Stimulated activated CD8-positive, alpha-beta memory T cell treated with anti-CD3 and anti-CD28 coated beads, Interleukin-12 subunit alpha, Interleukin-12 subunit beta, amount 100 ng/mL, for 1 hour (primary cell): ENCODE data around the gene DHCR7.

Experiments
- DNase-seq: peaks from one replicate; pipeline ENCODE4 v3.0.0-alpha.2; 2020; ENCODE audit warnings: low read depth

DHCR7 gene

DNA sequence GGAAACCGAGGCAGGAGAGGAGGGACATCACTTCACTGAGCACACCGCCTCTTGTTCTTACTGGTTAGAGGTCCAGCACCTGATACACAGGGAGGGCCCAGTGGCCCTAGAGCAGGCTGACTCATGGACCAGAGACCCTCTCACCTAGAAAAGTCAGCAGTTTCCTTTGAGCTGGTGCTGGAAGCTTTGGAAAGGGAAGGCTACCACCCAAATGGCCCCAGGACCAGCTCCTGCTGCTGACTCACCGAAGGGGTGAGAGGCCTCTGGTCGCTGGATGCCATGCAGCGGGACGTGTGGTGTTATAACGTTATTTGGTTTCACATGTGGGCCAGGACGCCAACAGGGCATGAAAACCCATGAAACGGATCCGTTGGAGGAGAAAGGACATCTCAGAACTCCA lies 8.6 kb upstream of the DHCR7 start:
- DNase-seq: no peak

GRCh38 chr11:71456294-71456693 lies 8.1 kb upstream of the DHCR7 start:
- no peak for DNase-seq

DNA sequence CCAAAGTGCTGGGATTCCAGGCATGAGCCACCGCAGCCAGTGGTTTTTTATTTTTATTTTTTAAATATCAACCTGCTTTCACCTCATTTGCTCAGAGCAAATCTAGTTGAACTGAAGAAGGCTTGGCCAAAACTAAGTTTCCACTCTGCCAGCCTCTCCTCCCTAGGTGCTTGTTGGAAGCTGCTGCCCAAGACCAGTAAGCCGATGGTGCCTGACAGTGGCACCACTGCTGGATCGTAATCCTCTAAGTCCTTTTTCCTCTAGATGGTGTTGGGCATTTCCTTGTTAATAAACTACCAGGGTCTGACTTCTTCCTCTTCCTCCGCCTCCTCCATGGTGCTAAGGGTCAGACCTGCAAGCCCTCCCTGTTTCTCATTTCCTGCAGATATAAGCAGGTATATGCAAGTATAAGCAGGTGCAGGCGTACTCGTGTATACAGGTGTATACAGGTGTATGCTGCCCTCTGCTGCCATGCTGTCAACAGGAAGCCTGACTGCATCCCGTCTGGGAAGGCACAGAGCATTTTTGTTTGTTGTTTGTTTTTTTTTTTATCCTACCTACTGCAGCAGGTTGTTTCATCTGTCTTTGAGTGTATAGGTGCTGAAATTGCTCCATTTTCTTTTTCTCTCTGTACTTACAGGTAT lies 6.4 kb upstream of the DHCR7 start:
- no peak for DNase-seq

GRCh38 chr11:71453918-71454304 lies 5.7 kb upstream of the DHCR7 start:
- DNase-seq: no peak

GRCh38 chr11:71453037-71453917 lies 5.1 kb upstream of the DHCR7 start, which contains the start of gene NADSYN1:
Gene NADSYN1, plus strand, starts transcription at chr11:71453203. Its CDS starts 94 bp downstream, at chr11:71453297.
- peak; percentile 92 for DNase-seq

DNA sequence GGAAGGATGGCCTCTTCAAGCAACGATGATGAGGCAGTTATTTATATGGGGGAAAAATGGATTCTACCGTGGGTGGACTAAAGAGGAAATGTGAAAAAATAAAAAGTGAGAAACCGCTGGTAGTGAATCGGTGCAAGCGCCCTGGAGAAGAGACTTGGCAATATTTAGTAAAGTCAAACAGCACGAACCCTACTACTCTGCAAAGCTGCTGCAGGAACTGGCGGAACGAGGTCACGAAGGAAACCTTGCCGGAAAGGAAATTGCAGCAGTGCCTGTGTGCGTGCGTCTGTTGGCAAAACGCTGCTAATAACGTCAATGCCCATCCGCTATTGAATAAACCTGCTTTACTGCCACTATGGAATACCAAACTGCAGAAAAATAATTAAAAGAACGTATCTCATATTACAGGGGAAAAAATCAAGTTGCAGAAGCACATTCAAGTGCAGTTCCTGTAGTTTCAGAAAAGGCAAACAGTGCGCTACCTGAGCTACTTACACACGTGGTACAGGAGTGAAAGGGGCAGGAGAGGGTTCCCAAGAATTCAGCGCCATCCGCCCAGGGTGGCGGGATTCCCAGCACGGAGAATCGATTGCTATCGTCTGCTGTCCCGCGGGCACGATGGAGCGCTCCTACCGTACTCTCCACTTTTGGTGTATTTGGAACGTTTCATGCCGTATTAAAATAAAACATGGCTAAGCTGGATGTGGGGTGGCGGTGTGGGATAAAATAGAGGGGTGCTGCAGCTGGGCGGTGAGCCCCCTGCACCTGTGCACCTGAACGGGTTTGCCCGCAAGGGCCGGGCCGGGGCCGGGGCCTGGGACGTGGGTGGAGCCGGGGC lies 4.2 kb upstream of the DHCR7 start:
- DNase-seq: no peak

- no peak for DNase-seq
These were observed 3.5 kb upstream of the DHCR7 start for GRCh38 chr11:71451596-71452198.

GRCh38 chr11:71450939-71451338 lies 2.7 kb upstream of the DHCR7 start:
- DNase-seq: no peak

DNA sequence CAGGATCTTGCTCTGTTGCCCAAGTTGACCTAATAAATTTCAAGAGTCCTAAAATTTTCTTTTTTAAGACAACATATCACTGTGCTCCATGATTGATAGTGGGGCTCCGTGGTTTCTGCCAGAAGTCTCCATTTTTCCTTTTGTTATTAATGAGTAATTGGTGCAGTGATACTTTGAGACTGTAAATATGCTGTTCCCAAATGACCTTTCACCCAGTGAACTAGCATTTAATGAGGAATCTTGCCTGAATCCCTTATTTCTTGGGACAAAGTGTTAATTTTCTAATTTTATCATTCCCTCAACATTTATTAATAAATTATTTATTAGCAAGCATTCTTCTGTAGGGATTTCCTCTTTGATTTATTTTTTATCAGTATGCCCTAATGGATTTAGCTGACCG lies 2.3 kb upstream of the DHCR7 start:
- no peak for DNase-seq

- no peak for DNase-seq
These were observed 1.4 kb upstream of the DHCR7 start for GRCh38 chr11:71449596-71449995.

- no peak for DNase-seq
These were observed 369 bp downstream of the DHCR7 start for GRCh38 chr11:71447791-71448256.

- no peak for DNase-seq
These were observed 1.1 kb downstream of the DHCR7 start for GRCh38 chr11:71446942-71447688.

DNA sequence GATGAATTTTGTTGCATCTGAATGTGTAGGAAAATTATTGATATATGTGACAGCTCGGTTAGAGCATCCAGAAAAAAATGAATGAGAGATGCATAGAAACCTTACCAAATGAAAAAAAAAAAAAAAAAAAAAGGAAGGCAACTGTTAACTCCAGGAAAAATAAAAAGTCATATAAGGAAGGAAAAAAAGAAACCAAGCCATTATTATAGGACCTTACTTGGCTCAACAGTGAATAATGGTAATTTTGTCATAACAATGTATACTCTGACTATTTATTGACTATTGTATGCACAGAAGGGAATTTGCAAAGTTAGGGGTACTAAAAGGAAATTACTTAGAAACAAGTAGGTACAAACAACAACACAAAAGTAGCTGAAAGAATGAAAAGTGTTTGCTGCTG lies 2.0 kb downstream of the DHCR7 start:
- DNase-seq: no peak

- DNase-seq: no peak
These were observed 3.4 kb downstream of the DHCR7 start for GRCh38 chr11:71444811-71445210.

GRCh38 chr11:71443736-71444445 lies 4.3 kb downstream of the DHCR7 start:
- DNase-seq: no peak

DNA sequence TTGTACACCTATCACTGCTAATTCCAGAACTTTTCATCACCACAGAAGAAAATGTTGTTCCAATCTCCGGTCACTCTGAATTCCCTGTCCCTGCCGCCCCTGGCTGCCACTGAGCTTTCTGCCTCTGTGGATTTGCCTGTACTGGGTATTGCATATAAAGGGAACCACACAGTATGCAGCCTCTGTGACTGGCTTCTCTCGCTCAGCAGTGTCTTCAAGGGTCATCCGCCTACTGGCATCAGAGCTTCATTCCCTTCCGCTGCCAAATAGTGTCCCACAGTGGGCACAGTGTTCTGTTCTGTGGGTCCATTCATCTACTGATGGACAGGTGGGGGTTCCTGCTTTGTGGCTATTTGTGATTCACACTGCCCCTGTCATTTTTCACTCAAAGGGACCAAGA lies 5.3 kb downstream of the DHCR7 start:
- DNase-seq: no peak

DNA sequence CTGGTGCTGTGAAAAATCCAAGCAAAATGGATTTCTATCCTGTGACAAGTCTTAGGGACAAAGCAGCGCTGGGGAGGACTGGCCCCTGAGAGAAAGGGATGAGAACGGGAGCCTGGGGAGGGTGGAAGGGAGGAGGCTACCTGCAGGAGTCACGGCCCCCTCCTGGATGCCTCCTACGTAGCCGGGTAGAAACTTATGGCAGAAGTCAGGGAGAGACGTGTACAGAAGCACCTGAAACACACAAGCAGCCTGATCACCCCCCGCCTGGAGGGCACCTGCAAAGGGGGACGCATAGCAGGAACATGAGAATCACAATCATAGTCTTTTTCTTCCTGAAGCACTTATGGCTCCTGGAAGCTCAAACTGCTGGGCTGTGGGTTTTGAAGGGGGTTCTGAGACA lies 6.1 kb downstream of the DHCR7 start:
- DNase-seq: no peak

- DNase-seq: no peak
These were observed 6.9 kb downstream of the DHCR7 start for GRCh38 chr11:71441251-71441650.

DNA sequence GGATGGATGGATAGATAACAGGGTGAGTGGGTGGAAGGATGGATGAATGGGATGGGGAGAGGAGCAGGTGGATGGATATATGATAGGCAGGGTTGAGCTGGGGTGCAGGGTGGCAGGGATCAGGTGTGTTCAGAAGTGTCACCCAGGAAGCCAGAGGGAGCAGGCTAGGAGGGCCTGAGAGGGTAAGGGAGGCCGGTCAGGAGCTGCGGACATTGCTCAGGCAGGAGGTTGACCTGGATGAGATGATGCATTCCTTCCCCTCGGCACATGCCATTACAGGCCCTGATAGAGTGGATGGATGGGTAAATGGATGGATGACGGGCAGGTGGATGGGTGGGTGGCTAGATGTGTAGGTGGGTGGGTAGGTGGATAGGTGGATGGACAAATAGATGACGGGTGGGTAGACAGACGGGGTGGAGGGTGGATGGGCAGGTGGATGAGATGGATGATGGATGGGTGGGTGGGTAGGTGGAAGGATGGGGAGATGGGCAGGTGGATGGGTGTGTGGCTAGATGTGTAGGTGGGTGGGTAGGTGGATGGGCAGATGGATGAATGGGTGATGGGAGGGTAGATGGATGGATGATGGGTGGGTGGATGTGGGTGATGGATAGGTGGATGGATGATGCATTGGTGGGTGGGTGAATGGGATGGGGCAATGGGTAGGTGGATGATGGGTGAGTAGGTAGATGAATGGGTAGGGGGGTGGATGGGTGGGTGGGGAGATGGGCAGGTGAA lies 8.0 kb downstream of the DHCR7 start:
- no peak for DNase-seq

- DNase-seq: no peak
These were observed 9.5 kb downstream of the DHCR7 start for GRCh38 chr11:71438650-71439049.
